OCI-LY7 (cell line): ENCODE results near the gene DCAF15. TPM values are rescaled to one million over a fixed set of nuclear protein-coding genes. Genes with fewer than 3 reads are reported as not detected.

ENCODE experiments used
- BruUV-seq: library from RNA; stranded (reverse); fragments of 400-500 nt; replicated peaks from 2 replicates; lab custom pipeline; 2021; lab: Mats Ljungman, UMichigan
- CTCF ChIA-PET: fragments of 300-600 bp; sonication (Branson Sonifier 250); formaldehyde crosslinking; loops from one replicate; lab custom pipeline; 2022; ENCODE audit warnings: antibody characterized with exemption; ENCODE audit not compliant: unreplicated experiment; lab: Charles Lee
- POLR2A ChIA-PET: fragments of 300-600 bp; sonication (Branson Sonifier 250); formaldehyde crosslinking; loops from one replicate; lab custom pipeline; 2022; ENCODE audit warnings: antibody characterized with exemption; lab: Charles Lee
- DNase-seq: peaks from one replicate; pipeline ENCODE4 v3.0.0-alpha.2; 2015; ENCODE audit warnings: low spot score
- H2AFZ ChIP-seq: fragments of 200-600 bp; sonication (generic), shearing (Covaris generic); 2 replicates; pipeline ENCODE4 v1.6.1; 2014; ENCODE audit warnings: mild to moderate bottlenecking, antibody characterized with exemption, low read length, moderate library complexity
- H3K27ac ChIP-seq: fragments of 200-600 bp; sonication (generic); 2 replicates; pipeline ENCODE4 v1.5.1; 2014; ENCODE audit warnings: mixed run types, low read depth, mild to moderate bottlenecking, moderate library complexity, low read length, inconsistent platforms; ENCODE audit not compliant: poor library complexity, severe bottlenecking
- H3K36me3 ChIP-seq: fragments of 200-600 bp; sonication (generic); 2 replicates; pipeline ENCODE4 v1.6.1; 2014; ENCODE audit warnings: mild to moderate bottlenecking, antibody characterized with exemption, low read length, moderate library complexity, mixed read lengths; ENCODE audit not compliant: insufficient read depth
- H3K4me1 ChIP-seq: fragments of 200-600 bp; sonication (generic); 2 replicates; pipeline ENCODE4 v1.5.1; 2014; ENCODE audit warnings: mild to moderate bottlenecking, low read length; ENCODE audit not compliant: insufficient read depth, poor library complexity, severe bottlenecking
- H3K4me2 ChIP-seq: fragments of 200-600 bp; sonication (generic); 2 replicates; pipeline ENCODE4 v1.6.1; 2014; ENCODE audit warnings: mild to moderate bottlenecking, low read length
- H3K4me3 ChIP-seq: fragments of 200-600 bp; sonication (generic); 2 replicates; pipeline ENCODE4 v1.5.1; 2014; ENCODE audit warnings: mild to moderate bottlenecking, low read depth, low read length; ENCODE audit not compliant: poor library complexity, severe bottlenecking
- H3K79me2 ChIP-seq: fragments of 200-600 bp; sonication (generic); 2 replicates; pipeline ENCODE4 v1.6.1; 2016; ENCODE audit warnings: low read depth, mild to moderate bottlenecking, low read length, moderate library complexity, mixed read lengths; ENCODE audit not compliant: insufficient read depth
- H3K9me2 ChIP-seq: fragments of 200-600 bp; sonication (generic); 2 replicates; pipeline ENCODE4 v1.6.1; 2016; ENCODE audit warnings: mild to moderate bottlenecking, low read length, mixed read lengths; ENCODE audit not compliant: insufficient read depth
- H3K9me3 ChIP-seq: fragments of 200-600 bp; sonication (generic); 2 replicates; pipeline ENCODE4 v1.6.1; 2014; ENCODE audit warnings: mild to moderate bottlenecking, mixed run types, low read length, mixed read lengths
- H4K20me1 ChIP-seq: fragments of 200-600 bp; sonication (generic); 2 replicates; pipeline ENCODE4 v1.6.1; 2014; ENCODE audit warnings: mild to moderate bottlenecking, antibody characterized with exemption, low read length, moderate library complexity, mixed read lengths; ENCODE audit not compliant: insufficient read depth
- EZH2phosphoT487 ChIP-seq: fragments of 200-600 bp; sonication (generic); IDR thresholded peaks from 2 replicates; pipeline ENCODE4 v1.6.1; 2018; ENCODE audit warnings: low read depth, borderline replicate concordance, mild to moderate bottlenecking, mixed run types, antibody characterized with exemption, low read length, moderate library complexity, mixed read lengths
- intact Hi-C: fragments of 100-400 bp; cut with micrococcal nuclease; formaldehyde crosslinking; loops from one replicate; pipeline ENCODE4 v1.10.0; 2022; ENCODE audit not compliant: unreplicated experiment
- total RNA-seq, 2 experiments: library from RNA; depleted of rRNA in 1 of 2; stranded (reverse); fragments of >200 nt in 1 of 2; shearing (Covaris generic) in 1 of 2; gene quantifications; 2 replicates each; pipeline ENCODE4 v1.2.3, GENCODE V29; 2014 to 2022
- TF ChIP-seq, protein P1 (sequence below): fragments of 200-600 bp; sonication (generic); conservative IDR thresholded peaks from 2 replicates; pipeline ENCODE4 v1.5.1; 2014; ENCODE audit warnings: mild to moderate bottlenecking, antibody characterized with exemption, low read length, moderate library complexity, mixed read lengths

DCAF15 gene
- total RNA-seq, 2 experiments from 2014 or later: 71.3 to 86.2 TPM

DNA sequence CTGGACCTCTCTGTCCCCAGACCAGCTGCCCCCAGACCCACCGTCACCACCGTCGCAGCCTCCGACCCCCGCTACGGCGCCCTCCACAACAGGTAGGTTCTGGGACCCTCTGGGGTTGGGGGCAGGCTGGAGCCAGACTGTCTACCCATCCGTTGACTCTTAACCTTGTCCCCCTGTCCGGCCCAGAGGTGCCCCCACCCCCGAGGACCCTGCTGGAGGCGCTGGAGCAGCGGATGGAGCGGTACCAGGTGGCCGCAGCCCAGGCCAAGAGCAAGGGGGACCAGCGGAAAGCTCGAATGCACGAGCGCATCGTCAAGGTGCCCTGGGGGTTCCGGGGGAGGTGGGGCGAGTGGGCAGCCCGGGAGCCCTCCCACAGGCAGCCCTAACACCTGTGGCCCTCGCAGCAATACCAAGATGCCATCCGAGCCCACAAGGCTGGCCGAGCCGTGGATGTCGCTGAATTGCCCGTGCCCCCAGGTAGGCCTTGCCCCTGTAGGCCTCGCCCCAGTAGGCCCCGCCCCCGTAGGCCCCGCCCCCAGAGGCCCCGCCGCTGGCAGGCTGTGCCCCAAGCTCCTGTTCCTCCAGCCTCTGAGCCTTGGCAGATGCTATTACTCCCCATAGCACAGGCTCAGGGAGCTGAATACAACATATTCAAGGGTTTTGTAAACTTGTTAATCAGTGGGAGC, 33.4 kb upstream of the DCAF15 start:
- Histone ChIP-seq H3K4me2 (no peak overlapping the region), H4K20me1 (no peaks in the 10 kb centered on the region), H3K79me2 (no peaks in the 10 kb centered on the region), H3K4me1 (peaks cover 3% of the 10 kb centered on the region), H3K9me2 (no peaks in the 10 kb centered on the region), H3K4me3 (no peak overlapping the region), H3K27ac (no peak overlapping the region), H3K36me3 (peaks cover 72% of the 10 kb centered on the region), H3K9me3 (peaks cover 8% of the 10 kb centered on the region; the same call in 1 of the 2 replicates), H2AFZ (no peak overlapping the region)
- ChIA-PET POLR2A (no interaction called here), CTCF (no interaction called here)
- no peak for TF ChIP-seq EZH2phosphoT487
- TF ChIP-seq, protein P1, sequence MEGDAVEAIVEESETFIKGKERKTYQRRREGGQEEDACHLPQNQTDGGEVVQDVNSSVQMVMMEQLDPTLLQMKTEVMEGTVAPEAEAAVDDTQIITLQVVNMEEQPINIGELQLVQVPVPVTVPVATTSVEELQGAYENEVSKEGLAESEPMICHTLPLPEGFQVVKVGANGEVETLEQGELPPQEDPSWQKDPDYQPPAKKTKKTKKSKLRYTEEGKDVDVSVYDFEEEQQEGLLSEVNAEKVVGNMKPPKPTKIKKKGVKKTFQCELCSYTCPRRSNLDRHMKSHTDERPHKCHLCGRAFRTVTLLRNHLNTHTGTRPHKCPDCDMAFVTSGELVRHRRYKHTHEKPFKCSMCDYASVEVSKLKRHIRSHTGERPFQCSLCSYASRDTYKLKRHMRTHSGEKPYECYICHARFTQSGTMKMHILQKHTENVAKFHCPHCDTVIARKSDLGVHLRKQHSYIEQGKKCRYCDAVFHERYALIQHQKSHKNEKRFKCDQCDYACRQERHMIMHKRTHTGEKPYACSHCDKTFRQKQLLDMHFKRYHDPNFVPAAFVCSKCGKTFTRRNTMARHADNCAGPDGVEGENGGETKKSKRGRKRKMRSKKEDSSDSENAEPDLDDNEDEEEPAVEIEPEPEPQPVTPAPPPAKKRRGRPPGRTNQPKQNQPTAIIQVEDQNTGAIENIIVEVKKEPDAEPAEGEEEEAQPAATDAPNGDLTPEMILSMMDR: no peak
- no TSS peak for BruUV-seq
- intact Hi-C loops: no loop called here
- no peak for DNase-seq

GRCh38 chr19:13920524-13920923, 31.8 kb upstream of the DCAF15 start:
- Histone ChIP-seq H3K4me3 (no peak overlapping the region), H4K20me1 (no peaks in the 10 kb centered on the region), H2AFZ (no peak overlapping the region), H3K79me2 (no peaks in the 10 kb centered on the region), H3K9me3 (peaks cover 8% of the 10 kb centered on the region; the same call in 1 of the 2 replicates), H3K4me1 (peaks cover 3% of the 10 kb centered on the region), H3K4me2 (no peak overlapping the region), H3K9me2 (no peaks in the 10 kb centered on the region), H3K36me3 (peaks cover 69% of the 10 kb centered on the region), H3K27ac (no peak overlapping the region)
- BruUV-seq: no TSS peak
- CTCF ChIA-PET: interaction anchor here (0.6 kb wide), 1 partner anchor 155 kb away, joined by 4 read pairs; no protein-coding TSS in a partner anchor
- no peak for DNase-seq
- TF ChIP-seq, protein P1: no peak
- no peak for TF ChIP-seq EZH2phosphoT487
- POLR2A ChIA-PET: no interaction called here
- intact Hi-C loops: no loop called here
